Measurements from ENCODE around the gene ADTRP.

- TF ChIP-seq USF2 (IDR thresholded peaks at IDR 0.05; ENCODE audit: borderline replicate concordance, low read depth, low read length), result no peak
- TF ChIP-seq, protein P1, sequence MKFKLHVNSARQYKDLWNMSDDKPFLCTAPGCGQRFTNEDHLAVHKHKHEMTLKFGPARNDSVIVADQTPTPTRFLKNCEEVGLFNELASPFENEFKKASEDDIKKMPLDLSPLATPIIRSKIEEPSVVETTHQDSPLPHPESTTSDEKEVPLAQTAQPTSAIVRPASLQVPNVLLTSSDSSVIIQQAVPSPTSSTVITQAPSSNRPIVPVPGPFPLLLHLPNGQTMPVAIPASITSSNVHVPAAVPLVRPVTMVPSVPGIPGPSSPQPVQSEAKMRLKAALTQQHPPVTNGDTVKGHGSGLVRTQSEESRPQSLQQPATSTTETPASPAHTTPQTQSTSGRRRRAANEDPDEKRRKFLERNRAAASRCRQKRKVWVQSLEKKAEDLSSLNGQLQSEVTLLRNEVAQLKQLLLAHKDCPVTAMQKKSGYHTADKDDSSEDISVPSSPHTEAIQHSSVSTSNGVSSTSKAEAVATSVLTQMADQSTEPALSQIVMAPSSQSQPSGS (IDR thresholded peaks at IDR 0.05; ENCODE audit: low read length), result no peak
- no peak for TF ChIP-seq CTCF (IDR thresholded peaks at IDR 0.05 in 2 of 3, conservative IDR thresholded peaks at IDR 0.05 in 1 of 3; ENCODE audit: control insufficient read depth in 2 of 3, extremely low read depth in 1 of 3, insufficient read depth in 1 of 3, low read depth in 3 of 3, low read length in 3 of 3)
- no peak for TF ChIP-seq FOXM1 (IDR thresholded peaks at IDR 0.05; ENCODE audit: low read depth, low read length)
- TF ChIP-seq RFX5 (IDR thresholded peaks at IDR 0.05; ENCODE audit: low read depth, low read length), result no peak
- TF ChIP-seq EZH2 (IDR thresholded peaks at IDR 0.05; ENCODE audit: borderline replicate concordance, control insufficient read depth, low read depth, low read length), result no peak
- no peak for TF ChIP-seq FOS (IDR thresholded peaks at IDR 0.05; ENCODE audit: borderline replicate concordance, extremely low read depth, insufficient read length)
- TF ChIP-seq POLR2AphosphoS5 (IDR thresholded peaks at IDR 0.05; ENCODE audit: low read length), result no peak
- no peak for TF ChIP-seq JUND (IDR thresholded peaks at IDR 0.05; ENCODE audit: low read depth, low read length)
- TF ChIP-seq MAX (IDR thresholded peaks at IDR 0.05; ENCODE audit: low read depth, low read length), result no peak
- no peak for TF ChIP-seq ZZZ3 (IDR thresholded peaks at IDR 0.05; ENCODE audit: control insufficient read depth, insufficient read length, low read depth)
- no peak for TF ChIP-seq POLR2A (IDR thresholded peaks at IDR 0.05; ENCODE audit: low read depth, low read length)
These were observed 60.1 kb downstream of the ADTRP start for GRCh38 chr6:11718463-11718862.
